Measurements from ENCODE around the gene SLC38A3.
"Not testable (repeated sequence)": the region's sequence is repeated elsewhere in the genome, so short reads cannot be mapped to it uniquely, and the experiment has no call there.

The SLC38A3 gene

DNA sequence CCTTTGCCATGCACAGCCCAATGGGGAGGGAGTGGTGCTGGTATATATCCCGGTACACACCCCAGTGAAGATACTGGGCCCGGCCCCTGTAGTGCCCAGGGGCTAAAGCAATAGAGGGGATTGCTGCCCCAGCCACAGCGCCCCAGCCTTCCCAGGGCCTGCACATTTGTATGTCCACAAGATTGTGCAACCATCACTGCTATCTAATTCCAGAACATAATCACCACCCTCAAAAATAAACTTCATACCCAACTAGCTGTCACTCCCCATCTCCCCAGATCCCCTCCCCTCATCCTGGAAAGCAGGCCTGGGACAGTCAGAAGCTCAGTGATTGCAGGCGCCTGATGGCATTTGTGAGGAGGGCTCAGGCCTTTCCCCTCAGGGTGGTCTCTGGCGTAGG lies 44.4 kb downstream of the SLC38A3 start:
- no peak for DNase-seq (ENCODE audit: low read depth in 2 of 2)

DNA sequence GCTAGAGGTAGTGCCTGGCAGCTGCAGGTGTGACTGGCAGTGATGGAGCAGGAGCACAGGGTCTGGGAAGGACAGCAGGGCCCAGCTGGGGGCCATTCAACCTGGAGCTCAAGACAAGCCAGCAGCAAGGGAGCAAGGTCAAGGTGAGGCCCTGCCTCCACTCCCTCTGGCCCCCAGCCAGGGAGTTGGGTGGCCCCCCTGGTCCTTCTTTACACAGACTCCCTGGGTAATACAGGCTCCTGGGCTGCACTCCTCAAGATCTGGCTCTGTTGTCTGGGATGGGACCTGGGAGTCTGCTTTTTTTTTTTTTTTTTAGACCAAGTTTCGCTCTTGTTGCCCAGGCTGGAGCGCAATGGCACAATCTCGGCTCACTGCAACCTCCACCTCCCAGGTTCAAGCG lies 45.4 kb downstream of the SLC38A3 start:
- DNase-seq (ENCODE audit: low read depth in 2 of 2) = no peak

GRCh38 chr3:50251220-50251619 lies 46.1 kb downstream of the SLC38A3 start:
- DNase-seq (ENCODE audit: low read depth in 2 of 2) = peak; percentile 48 to 65

DNA sequence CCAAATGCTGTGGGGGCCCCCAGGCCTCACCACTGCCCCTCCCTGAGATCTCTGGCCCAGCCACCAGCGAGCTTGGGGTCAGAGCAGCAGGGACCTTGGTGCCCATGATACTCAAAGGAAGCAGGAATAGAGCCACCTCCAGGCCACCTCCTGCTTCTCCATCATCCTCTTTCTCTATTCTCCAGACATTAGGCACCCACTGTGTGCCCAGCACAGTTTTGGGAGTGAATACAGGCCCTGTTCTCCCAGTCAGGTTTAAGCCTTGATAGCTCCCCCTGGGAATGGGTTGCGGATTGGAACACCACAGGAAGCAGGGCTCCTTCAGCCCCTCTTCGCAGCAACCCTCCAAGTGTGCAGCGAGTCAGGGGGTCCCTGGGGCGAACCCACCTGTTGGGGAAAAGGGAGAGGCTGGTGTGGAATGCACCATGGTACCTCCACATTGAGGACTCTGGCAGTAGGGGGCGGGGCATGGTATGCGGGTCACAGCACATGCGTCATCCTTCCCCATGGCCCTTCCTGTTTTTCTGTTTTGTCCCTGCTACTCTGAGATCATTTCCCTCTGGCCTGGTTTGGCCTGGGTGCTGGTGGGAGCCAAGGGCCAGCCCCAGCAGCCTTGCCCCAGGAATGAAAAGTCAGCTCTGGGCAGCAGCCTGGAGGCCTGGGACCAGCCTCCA lies 49.6 kb downstream of the SLC38A3 start:
- DNase-seq (ENCODE audit: low read depth in 2 of 2) = no peak

GRCh38 chr3:50255251-50255615 lies 50.2 kb downstream of the SLC38A3 start:
- no peak for DNase-seq (ENCODE audit: low read depth in 2 of 2)

DNA sequence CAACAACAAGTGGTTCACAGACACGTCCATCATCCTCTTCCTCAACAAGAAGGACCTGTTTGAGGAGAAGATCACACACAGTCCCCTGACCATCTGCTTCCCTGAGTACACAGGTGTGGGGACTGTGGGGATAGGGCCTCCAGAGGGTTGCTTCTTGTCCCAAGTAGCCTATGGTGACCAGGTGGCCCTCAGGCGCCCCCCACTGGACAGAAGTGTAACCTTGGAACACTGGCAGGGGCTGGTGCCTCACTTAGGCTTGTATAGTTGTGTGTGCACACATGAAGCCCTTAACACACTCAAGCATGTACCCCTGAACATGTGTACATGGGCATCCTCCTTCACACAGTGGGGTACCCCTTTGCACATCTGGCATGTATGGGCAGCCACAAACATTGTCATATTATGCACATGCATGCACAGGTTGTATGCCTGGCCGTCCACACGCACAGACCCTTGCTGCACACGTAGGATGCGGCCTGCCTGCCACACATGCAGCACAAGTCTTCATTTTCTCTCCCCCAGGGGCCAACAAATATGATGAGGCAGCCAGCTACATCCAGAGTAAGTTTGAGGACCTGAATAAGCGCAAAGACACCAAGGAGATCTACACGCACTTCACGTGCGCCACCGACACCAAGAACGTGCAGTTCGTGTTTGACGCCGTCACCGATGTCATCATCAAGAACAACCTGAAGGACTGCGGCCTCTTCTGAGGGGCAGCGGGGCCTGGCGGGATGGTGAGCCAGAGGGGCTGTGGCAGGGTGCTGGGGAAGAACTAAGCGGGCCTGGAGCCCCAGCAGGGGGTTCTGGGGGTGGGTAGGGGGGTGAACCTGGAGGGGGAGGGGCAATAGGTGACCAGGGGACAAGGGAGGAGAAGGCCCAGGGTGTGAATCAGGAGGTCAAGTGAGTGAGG lies 52.2 kb downstream of the SLC38A3 start:
- peak in 1 of 2 donors; percentile 40 for DNase-seq (ENCODE audit: low read depth in 2 of 2)

GRCh38 chr3:50258029-50258680 lies 53.1 kb downstream of the SLC38A3 start:
- DNase-seq (ENCODE audit: low read depth in 2 of 2) = no peak

DNA sequence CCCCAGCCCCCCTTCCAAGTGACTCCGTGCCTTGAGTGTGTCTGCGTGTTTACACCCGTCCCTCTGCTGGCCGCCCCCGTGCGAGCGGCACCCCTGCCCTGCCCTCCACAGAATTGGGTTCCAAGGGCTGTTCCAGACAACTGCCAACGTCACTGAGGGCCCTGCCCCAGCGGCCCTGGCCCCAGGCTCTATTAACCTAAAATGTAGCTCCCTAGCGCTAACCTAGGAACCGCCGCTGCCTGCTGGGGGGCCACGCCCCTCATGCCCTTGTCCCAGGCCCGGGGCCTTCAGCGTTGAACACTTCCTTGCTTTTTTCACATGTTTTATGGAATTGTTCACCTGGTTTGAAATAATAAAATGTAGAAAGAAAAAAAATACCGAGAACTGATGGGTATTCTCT lies 53.9 kb downstream of the SLC38A3 start:
- DNase-seq (ENCODE audit: low read depth in 2 of 2) = no peak

GRCh38 chr3:50259432-50260026 lies 54.5 kb downstream of the SLC38A3 start:
- DNase-seq (ENCODE audit: low read depth in 2 of 2) = no peak

DNA sequence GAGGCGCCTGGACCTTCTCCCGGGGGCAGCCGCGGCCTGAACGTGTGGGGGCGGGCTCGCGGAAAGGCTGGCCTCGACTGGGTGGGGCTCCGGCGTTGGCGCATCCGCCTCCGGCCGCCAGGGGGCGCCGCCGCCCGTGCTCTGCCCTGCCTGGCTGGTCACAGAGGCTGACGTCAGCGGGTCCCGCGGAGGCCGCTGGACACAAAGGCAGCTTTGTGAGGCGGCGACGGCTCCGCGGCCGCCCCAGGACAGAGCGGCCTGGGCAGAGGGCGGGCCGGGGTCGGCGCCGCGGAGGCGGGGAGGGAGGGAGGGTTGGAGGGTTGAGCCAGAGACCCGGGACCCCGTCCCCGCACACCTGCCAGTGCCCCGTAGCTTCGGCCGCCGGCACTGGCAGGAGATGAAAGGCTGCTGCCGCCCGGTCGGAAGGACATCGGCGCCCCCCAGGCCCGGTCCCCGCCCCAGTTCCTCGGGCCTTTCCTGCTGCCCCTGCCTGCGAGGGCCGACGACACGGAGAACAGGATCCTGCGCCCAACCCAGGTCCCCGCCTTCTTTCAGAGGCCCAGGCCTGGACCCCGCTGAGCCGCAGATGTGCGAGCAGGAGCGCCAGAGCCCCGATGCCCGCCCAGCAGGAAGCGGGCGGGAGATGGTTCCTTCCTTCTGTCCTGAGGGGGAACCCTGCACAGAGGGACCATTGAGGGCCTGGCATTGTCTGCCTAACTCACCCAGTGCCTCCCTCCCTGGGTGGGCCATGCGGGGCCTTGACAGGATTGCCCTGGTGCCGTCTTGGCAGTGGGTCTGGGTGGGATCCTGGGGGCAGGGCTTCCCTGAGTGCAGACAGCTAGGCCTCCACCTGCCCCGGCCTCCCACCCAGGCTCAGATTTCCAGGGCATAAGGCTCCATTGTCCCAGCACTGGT lies 55.2 kb downstream of the SLC38A3 start:
- peak; percentile 70 to 84 for DNase-seq (ENCODE audit: low read depth in 2 of 2)

DNA sequence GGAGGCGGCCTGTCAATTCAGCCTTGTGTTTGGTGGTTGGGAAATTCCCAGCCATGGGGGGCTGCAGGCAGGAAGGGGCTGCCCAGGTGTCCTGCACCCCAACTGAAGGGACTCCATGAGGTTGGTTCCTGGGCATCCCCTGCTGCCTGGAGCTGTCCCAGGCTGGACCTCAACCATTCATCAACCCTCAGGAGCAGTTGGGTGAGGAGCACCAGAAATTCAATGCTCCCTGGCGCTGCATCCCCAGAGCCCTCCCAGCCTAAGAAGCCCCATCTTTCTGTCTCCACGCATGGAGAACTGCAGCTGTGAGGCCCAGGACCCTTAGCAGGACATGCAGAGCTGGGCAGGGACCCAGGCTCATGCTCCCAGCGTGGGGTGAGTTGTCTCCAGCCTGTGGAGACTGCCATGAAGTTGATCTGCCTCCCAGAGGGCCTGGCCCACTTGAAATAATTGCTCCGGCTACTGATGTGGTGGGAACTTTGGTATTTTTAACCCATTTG lies 55.9 kb downstream of the SLC38A3 start:
- no peak for DNase-seq (ENCODE audit: low read depth in 2 of 2)

DNA sequence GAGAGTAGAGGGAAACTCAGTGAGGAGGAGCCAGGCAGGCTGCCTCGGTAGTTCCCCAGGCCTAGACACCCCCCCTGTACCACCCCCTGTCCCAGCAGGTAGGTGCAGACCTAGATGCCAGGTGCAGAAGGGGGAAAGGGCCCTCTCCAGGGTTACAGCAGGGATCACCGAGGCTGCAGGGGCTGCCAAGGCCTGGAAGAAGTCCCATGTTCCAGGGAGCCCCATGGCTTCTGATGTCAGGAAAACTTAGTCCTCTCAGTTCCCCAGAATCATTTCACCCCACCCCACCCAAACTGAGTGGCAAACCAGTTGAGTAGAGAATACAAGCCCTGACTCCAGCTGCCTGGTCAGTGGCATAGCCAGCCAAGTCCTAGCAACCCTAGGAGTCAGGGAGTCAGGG lies 56.4 kb downstream of the SLC38A3 start:
- DNase-seq (ENCODE audit: low read depth in 2 of 2) = no peak

- DNase-seq (ENCODE audit: low read depth in 2 of 2) = not testable (repeated sequence)
Measured at GRCh38 chr3:50262200-50262599, 57.1 kb downstream of the SLC38A3 start.

GRCh38 chr3:50262778-50263177 lies 57.7 kb downstream of the SLC38A3 start:
- DNase-seq (ENCODE audit: low read depth in 2 of 2) = no peak

- DNase-seq (ENCODE audit: low read depth in 2 of 2) = no peak
Measured at GRCh38 chr3:50263478-50264382, 58.7 kb downstream of the SLC38A3 start.

DNA sequence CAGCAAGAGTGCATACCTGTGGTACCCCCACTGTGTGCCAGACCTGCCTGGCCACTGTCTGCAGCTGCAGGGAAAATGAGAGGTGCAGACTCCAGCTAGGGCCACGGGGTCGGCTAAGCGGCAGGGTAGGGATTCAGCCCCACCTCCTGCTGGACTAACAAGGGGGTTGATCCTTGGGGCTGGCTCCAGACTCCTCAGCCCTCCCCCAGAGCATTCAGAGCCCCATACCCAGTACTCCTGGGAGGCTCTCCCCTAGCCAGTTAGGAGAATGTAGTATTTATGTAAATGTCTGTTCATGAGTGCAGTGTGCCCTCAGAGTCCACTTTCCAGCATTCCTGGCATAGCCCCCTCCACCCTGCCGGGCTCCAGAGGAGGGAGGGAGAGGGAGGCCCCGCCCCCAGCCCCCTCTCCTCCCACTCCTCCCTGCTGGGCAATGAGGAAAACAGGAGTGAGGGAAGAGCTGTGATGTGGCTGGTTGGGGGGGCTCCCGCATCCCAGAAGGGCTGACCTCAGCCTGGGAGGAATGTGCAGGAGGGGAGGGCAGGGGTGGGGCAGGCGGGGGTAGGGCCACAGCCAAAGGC lies 59.4 kb downstream of the SLC38A3 start:
- DNase-seq (ENCODE audit: low read depth in 2 of 2) = no peak

- no peak for DNase-seq (ENCODE audit: low read depth in 2 of 2)
Measured at GRCh38 chr3:50264964-50265485, 60.0 kb downstream of the SLC38A3 start.

DNA sequence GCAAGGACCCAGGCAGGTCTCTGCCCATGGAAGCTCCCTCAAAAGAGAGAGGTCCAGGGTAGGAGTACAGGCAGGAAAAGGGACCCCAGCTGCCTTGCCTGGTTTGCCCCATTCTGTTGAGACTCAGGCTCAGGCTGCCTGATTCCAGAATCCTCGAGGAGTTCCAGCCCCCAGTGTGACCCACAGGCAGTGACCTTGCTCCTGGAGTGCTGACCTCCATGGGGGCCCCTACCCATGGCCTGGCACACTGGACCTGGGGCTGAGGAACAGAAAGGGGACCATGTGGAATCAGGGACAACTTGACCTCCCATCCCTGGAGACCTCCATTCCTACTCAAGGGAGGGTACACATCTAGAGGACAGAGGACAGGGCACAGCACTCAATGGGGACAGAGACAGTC lies 60.5 kb downstream of the SLC38A3 start:
- no peak for DNase-seq (ENCODE audit: low read depth in 2 of 2)

DNA sequence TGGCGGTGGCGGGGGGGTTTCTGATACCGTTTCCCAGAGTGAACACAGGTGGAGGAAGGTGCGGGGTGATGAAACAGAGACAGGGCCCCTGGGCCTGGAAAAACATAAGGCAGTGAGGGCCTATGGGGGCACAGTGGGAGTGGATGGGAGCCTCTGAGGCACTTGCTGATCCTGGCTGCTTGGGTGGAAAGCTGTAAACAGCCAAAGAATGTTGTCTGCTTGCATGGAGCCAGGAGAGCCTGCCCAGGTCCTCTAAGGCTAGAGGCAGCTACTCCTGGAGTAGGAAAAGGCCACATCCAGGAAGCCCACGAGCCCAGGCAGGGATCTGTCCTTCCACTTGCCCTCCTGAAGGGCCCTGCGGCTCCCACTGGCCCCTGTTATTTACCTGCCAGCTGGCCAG lies 60.9 kb downstream of the SLC38A3 start:
- DNase-seq (ENCODE audit: low read depth in 2 of 2) = no peak
